BJ (cell line): ENCODE measurements around the gene PTPN7. TPM values are rescaled to one million over a fixed set of nuclear protein-coding genes. Genes with fewer than 3 reads are reported as not detected.
"Not testable (repeated sequence)": the region's sequence is repeated elsewhere in the genome, so short reads cannot be mapped to it uniquely, and the experiment has no call there.

Experiments used
- CTCF ChIA-PET: fragments of 350-600 bp; formaldehyde crosslinking; extraction: SDS; loops from one replicate; lab custom pipeline; 2021; ENCODE audit warnings: antibody characterized with exemption, inconsistent platforms; lab: Yijun Ruan, JAX
- POLR2A ChIA-PET: fragments of 300-600 bp; sonication (Branson Sonifier 250); formaldehyde crosslinking; extraction: SDS; loops from one replicate; lab custom pipeline; 2021; ENCODE audit warnings: antibody characterized with exemption; lab: Charles Lee
- DNase-seq: peaks from one replicate; pipeline ENCODE4 v3.0.0-alpha.2; 2011; ENCODE audit warnings: low read depth
- H3K27me3 ChIP-seq: 2 replicates; pipeline ENCODE4 v1.6.0; 2011; ENCODE audit warnings: low read length; ENCODE audit not compliant: control insufficient read depth, insufficient read depth
- H3K36me3 ChIP-seq: 2 replicates; pipeline ENCODE4 v1.5.1; 2011; ENCODE audit warnings: low read length; ENCODE audit not compliant: control insufficient read depth, insufficient read depth
- H3K4me3 ChIP-seq: 2 replicates; pipeline ENCODE4 v1.5.1; 2011; ENCODE audit warnings: low read depth, mild to moderate bottlenecking, control low read depth, low read length
- polyA plus RNA-seq: library from polyadenylated mRNA; depleted of rRNA; stranded (reverse); fragments of >200 nt; gene quantifications from 2 replicates; pipeline ENCODE4 v1.2.3, GENCODE V29; 2011
- TF ChIP-seq, protein P1 (sequence below): IDR thresholded peaks from 2 replicates; pipeline ENCODE4 v1.5.1; 2011; ENCODE audit warnings: low read depth, mild to moderate bottlenecking, control low read depth, inconsistent platforms, low read length, moderate library complexity; ENCODE audit not compliant: insufficient read depth

Gene PTPN7
- polyA plus RNA-seq, 1 experiment, result not detected

DNA sequence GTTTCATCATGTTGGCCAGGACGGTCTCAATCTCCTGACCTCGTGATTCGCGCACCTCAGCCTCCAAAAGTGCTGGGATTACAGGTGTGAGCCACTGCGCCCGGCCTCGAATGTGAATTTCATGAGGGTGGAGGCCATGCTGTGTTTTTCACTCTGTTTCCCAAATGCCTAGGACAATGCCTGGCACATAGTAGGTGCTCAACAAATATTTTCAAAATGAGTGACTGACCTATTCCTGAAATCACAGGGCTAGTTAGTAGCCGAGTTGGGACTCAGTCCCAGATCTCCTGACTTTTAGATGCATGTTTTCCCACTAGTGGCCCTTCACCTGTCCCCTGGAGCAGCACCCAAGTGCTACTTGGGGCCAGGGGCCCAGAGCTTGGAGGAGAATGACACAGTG lies 44.1 kb downstream of the PTPN7 start:
- Histone ChIP-seq H3K4me3 (no peak overlapping the region), H3K36me3 (no peaks in the 10 kb centered on the region), H3K27me3 (peaks cover 4% of the 10 kb centered on the region)
- TF ChIP-seq, protein P1, sequence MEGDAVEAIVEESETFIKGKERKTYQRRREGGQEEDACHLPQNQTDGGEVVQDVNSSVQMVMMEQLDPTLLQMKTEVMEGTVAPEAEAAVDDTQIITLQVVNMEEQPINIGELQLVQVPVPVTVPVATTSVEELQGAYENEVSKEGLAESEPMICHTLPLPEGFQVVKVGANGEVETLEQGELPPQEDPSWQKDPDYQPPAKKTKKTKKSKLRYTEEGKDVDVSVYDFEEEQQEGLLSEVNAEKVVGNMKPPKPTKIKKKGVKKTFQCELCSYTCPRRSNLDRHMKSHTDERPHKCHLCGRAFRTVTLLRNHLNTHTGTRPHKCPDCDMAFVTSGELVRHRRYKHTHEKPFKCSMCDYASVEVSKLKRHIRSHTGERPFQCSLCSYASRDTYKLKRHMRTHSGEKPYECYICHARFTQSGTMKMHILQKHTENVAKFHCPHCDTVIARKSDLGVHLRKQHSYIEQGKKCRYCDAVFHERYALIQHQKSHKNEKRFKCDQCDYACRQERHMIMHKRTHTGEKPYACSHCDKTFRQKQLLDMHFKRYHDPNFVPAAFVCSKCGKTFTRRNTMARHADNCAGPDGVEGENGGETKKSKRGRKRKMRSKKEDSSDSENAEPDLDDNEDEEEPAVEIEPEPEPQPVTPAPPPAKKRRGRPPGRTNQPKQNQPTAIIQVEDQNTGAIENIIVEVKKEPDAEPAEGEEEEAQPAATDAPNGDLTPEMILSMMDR, result no peak
- DNase-seq, result no peak
- ChIA-PET CTCF (interaction anchor here (4.8 to 27.8 kb wide), 2 partner anchors 9 to 109 kb away, joined by 36 to 642 read pairs; partner anchors contain the start of gene ELF3), POLR2A (no interaction called here)

- Histone ChIP-seq H3K27me3 (peaks cover 4% of the 10 kb centered on the region), H3K4me3 (no peak overlapping the region), H3K36me3 (no peaks in the 10 kb centered on the region)
- DNase-seq, result no peak
- POLR2A ChIA-PET, result no interaction called here
- TF ChIP-seq, protein P1, result no peak
- CTCF ChIA-PET, result interaction anchor here (1.0 to 27.8 kb wide), 4 partner anchors 9 to 106 kb away, joined by 3 to 642 read pairs (median 10); partner anchors contain the start of genes ELF3 and GPR37L1
These were observed 46.6 kb downstream of the PTPN7 start for GRCh38 chr1:202113690-202114300.

- H3K27me3 ChIP-seq, result peaks cover 4% of the 10 kb centered on the region
- H3K36me3 ChIP-seq, result no peaks in the 10 kb centered on the region
- TF ChIP-seq, protein P1, result no peak
- DNase-seq, result no peak
- CTCF ChIA-PET, result interaction anchor here (0.6 to 27.8 kb wide), 7 partner anchors 10 to 292 kb away, joined by 3 to 642 read pairs (median 4); partner anchors contain the start of genes ELF3 and GPR37L1
- POLR2A ChIA-PET, result no interaction called here
- no peak overlapping the region for H3K4me3 ChIP-seq
These were observed 47.3 kb downstream of the PTPN7 start for GRCh38 chr1:202112859-202113689.

GRCh38 chr1:202111589-202111988 lies 48.8 kb downstream of the PTPN7 start:
- H3K27me3 ChIP-seq, DNase-seq, H3K4me3 ChIP-seq, H3K36me3 ChIP-seq, POLR2A ChIA-PET: not testable (repeated sequence)
- CTCF ChIA-PET, result interaction anchor here (0.7 to 27.8 kb wide), 4 partner anchors 10 to 104 kb away, joined by 3 to 642 read pairs (median 10); partner anchors contain the start of genes ELF3 and GPR37L1

GRCh38 chr1:202110977-202111376 lies 49.4 kb downstream of the PTPN7 start:
- TF ChIP-seq, protein P1, result no peak
- CTCF ChIA-PET, result interaction anchor here (27.8 kb wide), 1 partner anchor 103 kb away, joined by 642 read pairs; the partner anchor contains the start of gene ELF3
- no peaks in the 10 kb centered on the region for H3K36me3 ChIP-seq
- H3K27me3 ChIP-seq, result peaks cover 4% of the 10 kb centered on the region
- DNase-seq, result no peak
- no peak overlapping the region for H3K4me3 ChIP-seq
- POLR2A ChIA-PET, result no interaction called here
